IPS-18c (cell line): ENCODE data around the gene RPN2.

Experiments
- H3K4me3 ChIP-seq: 2 replicates; pipeline ENCODE4 v1.7.0; 2013; ENCODE audit warnings: low read depth, mild to moderate bottlenecking, low read length, moderate library complexity; ENCODE audit not compliant: insufficient read depth
- H3K9me3 ChIP-seq: one replicate; pipeline ENCODE4 v1.6.1; 2013; ENCODE audit warnings: mild to moderate bottlenecking, low read length, moderate library complexity; ENCODE audit not compliant: control insufficient read depth, insufficient read depth

Gene RPN2

DNA sequence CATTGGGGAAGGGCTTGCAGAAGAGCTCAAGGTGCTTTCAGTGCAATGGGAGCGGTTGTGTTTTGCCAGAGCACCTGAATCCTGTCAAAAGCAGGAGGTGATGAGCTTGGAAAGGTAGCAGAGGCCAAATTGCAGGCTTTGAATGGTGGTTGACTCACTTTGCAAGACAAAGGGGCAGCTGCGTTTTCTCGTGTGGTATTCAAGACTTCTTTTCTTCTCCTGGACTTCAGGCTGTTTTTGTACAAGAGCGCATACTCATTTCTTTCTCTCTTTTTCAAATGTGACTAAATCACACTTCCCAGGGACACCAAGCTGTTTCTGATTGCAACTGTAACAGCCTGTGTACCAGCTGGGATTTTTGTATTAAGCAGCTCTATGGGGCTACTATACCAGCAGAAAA is 50.2 kb downstream of the RPN2 start:
- Histone ChIP-seq H3K4me3 (no peak overlapping the region), H3K9me3 (no peaks in the 10 kb centered on the region)

DNA sequence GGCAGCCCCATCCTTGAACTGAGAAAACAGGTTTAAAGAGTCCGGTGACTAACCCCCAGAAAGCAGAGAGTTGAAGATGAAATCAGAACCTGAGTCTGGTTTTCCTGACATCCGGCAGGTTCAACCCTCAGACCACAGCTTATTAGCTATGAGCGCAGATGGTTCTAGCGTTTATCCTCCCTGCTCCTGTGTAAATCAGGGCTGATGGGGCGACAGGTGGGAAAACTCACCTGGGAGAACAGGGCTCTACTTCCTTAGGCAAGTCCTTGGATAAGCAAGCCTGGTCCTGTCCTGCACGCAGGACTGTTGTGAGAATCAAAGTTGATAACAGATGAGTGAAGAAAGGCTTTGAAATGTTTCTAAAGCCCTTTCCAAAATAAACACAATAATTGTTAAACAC is 51.1 kb downstream of the RPN2 start:
- Histone ChIP-seq H3K4me3 (no peak overlapping the region), H3K9me3 (no peaks in the 10 kb centered on the region)

DNA sequence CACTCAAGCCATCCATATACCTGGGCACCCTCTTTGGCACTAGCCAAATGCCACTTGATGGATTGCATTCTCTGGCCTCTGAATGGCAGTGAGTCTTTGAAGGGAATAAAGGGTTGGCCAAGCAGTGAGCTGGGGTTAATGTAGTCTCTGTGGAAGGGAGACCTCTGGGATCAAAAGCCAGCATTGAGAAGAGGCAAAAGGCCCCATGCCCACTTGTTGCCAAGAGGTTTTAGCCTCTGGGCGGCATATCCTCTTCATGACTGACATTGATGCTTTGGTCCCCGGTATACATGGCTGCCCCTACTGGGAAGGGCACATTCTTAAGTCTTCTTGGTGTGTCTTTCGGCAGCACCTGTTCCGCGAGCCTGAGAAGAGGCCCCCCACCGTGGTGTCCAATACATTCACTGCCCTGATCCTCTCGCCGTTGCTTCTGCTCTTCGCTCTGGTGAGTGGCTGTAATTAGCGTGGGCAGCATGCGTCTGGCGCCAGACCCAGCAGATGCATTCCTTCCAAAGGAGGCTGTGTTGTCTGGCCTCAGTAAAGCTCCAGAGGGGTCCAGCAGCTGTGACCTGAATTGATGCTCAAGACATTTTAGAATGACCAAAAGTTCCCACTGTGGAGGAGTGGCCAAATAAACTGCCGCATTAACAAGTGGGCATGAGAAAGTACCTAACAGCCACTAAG is 53.0 kb downstream of the RPN2 start:
- Histone ChIP-seq H3K4me3 (no peak overlapping the region), H3K9me3 (no peaks in the 10 kb centered on the region)

DNA sequence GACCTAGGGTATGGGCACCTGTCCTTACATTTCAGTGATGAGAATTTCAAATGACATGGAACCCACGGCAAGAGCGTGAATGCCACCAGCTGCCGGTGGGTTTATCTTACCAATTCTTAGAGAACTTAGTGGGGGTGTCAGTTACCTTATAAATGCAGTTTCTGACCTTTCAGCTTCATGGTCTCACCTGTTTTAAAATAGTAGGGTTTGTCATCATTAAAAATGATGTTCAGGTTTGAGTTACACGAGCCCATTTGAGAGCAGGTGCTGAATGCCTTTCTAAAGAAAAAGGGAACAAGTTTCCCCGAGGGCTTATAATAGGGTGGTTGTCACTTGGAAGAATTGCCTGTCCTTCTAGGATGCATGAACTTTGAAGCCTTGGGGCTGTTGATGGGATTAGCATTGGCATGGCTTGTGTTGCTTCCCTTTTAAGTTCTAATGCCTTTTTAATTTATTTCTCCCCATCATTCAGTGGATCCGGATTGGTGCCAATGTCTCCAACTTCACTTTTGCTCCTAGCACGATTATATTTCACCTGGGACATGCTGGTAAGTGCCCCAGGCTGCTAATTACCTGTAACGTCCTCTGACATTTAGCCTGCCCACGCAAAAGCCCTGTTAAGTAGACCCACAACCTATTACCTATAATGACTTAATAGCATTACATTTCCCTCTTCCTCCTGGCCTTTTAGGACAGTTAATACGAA is 54.6 kb downstream of the RPN2 start:
- H3K4me3 ChIP-seq = no peak overlapping the region
- H3K9me3 ChIP-seq = no peaks in the 10 kb centered on the region

- Histone ChIP-seq H3K4me3 (no peak overlapping the region), H3K9me3 (no peaks in the 10 kb centered on the region)
Measured at GRCh38 chr20:37234254-37234581, 55.1 kb downstream of the RPN2 start.

GRCh38 chr20:37235065-37235464 is 55.9 kb downstream of the RPN2 start:
- Histone ChIP-seq H3K9me3 (no peaks in the 10 kb centered on the region), H3K4me3 (no peak overlapping the region)

GRCh38 chr20:37236462-37236861 is 57.3 kb downstream of the RPN2 start:
- H3K4me3 ChIP-seq = no peak overlapping the region
- no peaks in the 10 kb centered on the region for H3K9me3 ChIP-seq

GRCh38 chr20:37237656-37238055 is 58.5 kb downstream of the RPN2 start:
- Histone ChIP-seq H3K4me3 (no peak overlapping the region), H3K9me3 (no peaks in the 10 kb centered on the region)

- no peak overlapping the region for H3K4me3 ChIP-seq
- no peaks in the 10 kb centered on the region for H3K9me3 ChIP-seq
Measured at GRCh38 chr20:37238426-37238825, 59.3 kb downstream of the RPN2 start.

GRCh38 chr20:37238935-37239451 is 59.9 kb downstream of the RPN2 start:
- H3K4me3 ChIP-seq = no peak overlapping the region
- no peaks in the 10 kb centered on the region for H3K9me3 ChIP-seq

GRCh38 chr20:37240337-37241067 is 61.4 kb downstream of the RPN2 start:
- Histone ChIP-seq H3K9me3 (no peaks in the 10 kb centered on the region), H3K4me3 (no peak overlapping the region)

- no peaks in the 10 kb centered on the region for H3K9me3 ChIP-seq
Measured at GRCh38 chr20:37242503-37242902, 63.4 kb downstream of the RPN2 start.

DNA sequence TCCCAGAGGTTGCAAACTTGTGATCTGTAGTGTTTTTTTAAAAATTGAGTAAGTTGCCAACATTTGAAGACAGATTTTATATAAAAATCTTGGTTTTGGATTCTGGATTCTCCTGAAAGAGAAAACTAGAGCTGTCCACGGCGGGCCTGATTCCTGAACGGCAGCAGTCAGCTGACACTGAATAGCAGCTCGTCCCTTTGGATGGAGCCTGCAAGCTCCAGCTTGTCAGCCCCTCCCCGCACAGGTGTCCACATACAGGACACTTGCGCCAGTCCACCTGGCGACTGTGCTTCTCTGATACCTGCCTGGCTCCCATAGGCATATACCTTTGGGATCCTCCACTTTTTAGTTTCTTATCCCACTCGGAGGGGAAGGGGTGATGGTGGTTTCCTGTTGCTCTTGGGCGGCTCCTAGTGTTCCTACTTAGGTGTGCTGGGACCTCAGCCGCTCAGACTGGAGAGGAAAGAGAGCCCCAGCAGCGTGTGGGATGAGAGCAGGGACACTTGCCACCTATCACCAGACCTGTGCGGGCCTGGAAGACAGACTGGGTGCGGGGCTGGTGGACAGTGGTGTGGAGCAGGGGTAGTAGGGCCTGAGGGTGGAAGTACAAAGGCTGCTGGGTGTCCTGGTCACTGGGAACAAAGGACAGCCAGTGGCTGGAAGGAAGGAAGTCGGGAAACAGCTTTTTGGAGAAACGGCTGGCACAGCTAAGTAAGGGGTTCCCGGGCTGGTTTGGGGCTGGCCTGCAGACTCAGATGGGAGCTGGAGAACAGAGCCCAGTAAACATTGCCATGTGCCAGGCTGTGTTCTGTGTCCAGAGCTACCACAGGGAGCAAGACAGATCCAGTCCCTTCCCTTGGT is 64.2 kb downstream of the RPN2 start:
- no peak overlapping the region for H3K4me3 ChIP-seq
- no peaks in the 10 kb centered on the region for H3K9me3 ChIP-seq

More at GRCh38 chr20:37242503-37242902, 63.4 kb downstream of the RPN2 start:
- H3K4me3 ChIP-seq = no peak overlapping the region

DNA sequence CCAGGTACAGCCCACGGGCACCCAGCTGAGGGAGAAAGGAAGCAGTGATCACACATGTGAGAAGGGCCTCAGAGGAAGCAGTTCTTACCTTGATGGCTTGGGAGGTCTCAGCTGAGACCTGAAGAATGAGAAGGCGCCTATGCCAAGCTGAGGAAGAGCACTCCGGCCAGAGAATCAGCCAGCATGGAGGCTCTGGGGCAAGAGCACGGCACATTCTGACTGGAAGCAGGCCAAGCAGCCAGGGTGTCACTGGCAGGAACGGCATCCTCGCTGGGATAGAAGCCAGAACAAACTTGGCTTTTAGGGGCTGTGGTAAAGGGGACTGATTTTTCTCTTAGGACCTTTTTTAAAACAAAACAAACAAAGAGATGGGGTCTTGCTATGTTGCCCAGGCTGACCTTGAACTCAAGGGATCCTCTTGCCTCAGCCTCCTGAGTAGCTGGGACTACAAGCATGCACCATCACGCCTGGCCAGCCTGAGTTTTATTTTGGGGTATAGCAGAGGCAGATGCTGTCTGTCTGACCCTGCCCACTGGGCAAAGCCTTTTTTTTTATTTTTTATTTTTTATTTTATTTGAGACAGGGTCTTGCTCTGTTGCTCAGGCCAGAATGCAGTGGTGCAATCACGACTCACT is 64.9 kb downstream of the RPN2 start:
- H3K9me3 ChIP-seq = no peaks in the 10 kb centered on the region
- H3K4me3 ChIP-seq = no peak overlapping the region

DNA sequence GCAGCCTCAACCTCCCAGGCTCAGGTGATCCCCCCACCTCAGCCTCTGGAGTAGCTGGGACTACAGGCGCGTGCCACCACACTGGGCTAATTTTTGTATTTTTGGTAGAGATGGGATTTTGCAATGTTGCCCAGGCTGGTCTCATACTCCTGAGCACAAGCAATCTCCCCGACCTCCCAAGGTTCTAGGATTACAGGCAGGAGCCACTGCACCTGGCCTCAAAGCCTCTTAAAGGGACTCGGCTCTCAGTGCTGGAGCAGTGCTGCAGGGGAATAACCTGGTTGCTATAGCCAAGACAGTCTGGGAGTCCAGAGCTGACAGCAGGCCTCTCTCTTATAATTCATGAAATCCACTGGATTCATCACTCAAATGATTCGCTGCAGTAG is 65.4 kb downstream of the RPN2 start:
- H3K9me3 ChIP-seq = no peaks in the 10 kb centered on the region
- no peak overlapping the region for H3K4me3 ChIP-seq

DNA sequence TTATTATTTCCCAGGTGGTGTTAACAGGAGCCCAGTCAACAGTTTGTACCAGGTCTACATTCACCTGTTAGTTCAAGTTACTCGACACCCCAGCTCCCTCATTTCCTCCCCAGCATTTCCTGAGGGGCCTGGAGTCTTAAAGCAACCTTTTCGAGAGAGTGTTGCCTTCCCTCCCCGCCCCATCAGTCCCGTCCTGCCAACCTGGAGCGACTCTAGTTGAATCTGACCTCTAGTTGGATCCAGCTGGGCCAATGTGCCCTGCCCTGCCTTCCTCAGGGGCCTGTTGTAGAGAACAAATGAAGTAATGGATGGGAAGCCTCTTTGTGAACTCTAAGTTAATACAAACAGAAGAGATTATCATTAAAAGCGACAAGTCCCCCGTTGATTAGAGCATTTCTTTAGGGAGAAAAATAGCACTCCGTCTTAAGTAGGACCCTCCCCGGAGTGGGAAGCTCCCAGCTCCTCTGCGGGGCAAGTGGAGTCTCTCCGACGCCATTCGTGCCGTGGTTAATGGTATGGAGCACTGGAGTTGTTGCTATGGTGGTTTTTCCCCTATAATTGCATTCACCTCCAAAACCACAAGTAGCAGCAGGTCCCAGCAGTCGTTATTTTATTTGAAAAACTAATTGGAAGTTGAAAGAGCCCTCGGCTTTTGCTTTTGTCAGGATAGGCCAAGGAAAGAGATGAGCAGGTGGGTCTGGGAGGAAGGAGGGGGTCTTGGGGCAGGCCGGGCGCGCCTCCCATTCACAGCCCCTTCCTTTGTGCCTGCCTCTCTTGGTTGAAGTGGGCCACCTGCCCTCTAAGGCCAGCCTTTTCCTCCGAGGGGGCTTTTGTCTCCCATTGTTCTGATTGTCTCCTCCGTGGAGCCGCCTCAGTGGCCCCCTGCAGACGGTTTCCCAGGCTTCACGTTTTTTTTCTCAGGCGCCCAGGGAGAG is 66.4 kb downstream of the RPN2 start:
- Histone ChIP-seq H3K4me3 (no peak overlapping the region), H3K9me3 (no peaks in the 10 kb centered on the region)
